HEK293T (cell line): ENCODE measurements around the gene CDK8.

Experiments
- FOXM1 ChIP-seq: fragments of 450-650 bp; IDR thresholded peaks from 2 replicates; pipeline ENCODE4 v1.6.1; 2017; ENCODE audit warnings: mild to moderate bottlenecking, borderline replicate concordance
- NFRKB ChIP-seq: fragments of 450-650 bp; IDR thresholded peaks from 2 replicates; pipeline ENCODE4 v1.6.1; 2016; ENCODE audit warnings: mild to moderate bottlenecking, moderate library complexity
- SP1 ChIP-seq: fragments of 450-650 bp; IDR thresholded peaks from 2 replicates; pipeline ENCODE4 v1.6.1; 2017
- ZNF384 ChIP-seq: fragments of 450-650 bp; IDR thresholded peaks from 2 replicates; pipeline ENCODE4 v1.6.1; 2016

- no peak for TF ChIP-seq FOXM1
- TF ChIP-seq ZNF384 = no peak
- TF ChIP-seq NFRKB = no peak
- no peak for TF ChIP-seq SP1
These were observed 54.3 kb downstream of the CDK8 start for GRCh38 chr13:26308250-26308649.
